GM23248 (cell line): ENCODE data around the gene PPP2R1B.

Source experiments
- EZH2 ChIP-seq: fragments of 200-600 bp; sonication (generic); IDR thresholded peaks from 2 replicates; pipeline ENCODE4 v1.6.1; 2018; ENCODE audit warnings: antibody characterized with exemption, mild to moderate bottlenecking; ENCODE audit not compliant: insufficient read depth, poor library complexity, severe bottlenecking
- EZH2phosphoT487 ChIP-seq: fragments of 200-600 bp; sonication (generic); IDR thresholded peaks from 2 replicates; pipeline ENCODE4 v1.6.1; 2018; ENCODE audit warnings: antibody characterized with exemption, moderate library complexity, mild to moderate bottlenecking, low read depth; ENCODE audit not compliant: insufficient read depth

DNA sequence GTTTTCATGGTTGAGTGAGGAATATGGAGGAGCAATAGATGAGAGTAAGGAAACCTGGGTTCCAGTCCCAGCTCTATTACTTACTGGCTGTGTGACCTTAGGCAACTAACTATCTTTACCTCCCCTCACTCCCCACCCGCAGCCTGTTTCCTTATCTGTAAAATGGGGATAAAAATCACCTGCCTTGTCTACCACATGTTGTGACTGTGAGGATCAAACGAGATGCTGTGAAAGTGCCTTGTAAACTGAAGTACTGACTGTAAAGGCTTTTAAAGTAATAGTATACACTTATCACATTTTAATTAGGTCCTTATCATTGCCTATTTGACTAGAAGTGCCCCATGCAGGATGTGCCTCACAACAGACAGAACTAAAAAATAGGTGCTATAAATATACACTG is 18.9 kb upstream of the PPP2R1B start:
- no peak for TF ChIP-seq EZH2
- TF ChIP-seq EZH2phosphoT487 = no peak
